K562 (cell line): ENCODE measurements around the gene FAM114A1. TPM values are rescaled to one million over a fixed set of nuclear protein-coding genes. Genes with fewer than 3 reads are reported as not detected.

Experiments used
- ATAC-seq: fragments of 200-7000 bp; cut with Tn5 transposase; 3 replicates; pipeline ENCODE4 v1.9.1; 2020; ENCODE audit warnings: moderate library complexity
- BruUV-seq: library from RNA; stranded (reverse); fragments of 400-500 nt; replicated peaks from 2 replicates; lab custom pipeline; 2021; lab: Mats Ljungman, UMichigan
- CTCF ChIA-PET: fragments of 300-600 bp; formaldehyde crosslinking; extraction: SDS; loops from one replicate; lab custom pipeline; 2021; ENCODE audit warnings: low intra/inter-chr PET ratio; lab: Yijun Ruan, JAX
- POLR2A ChIA-PET: fragments of 300-600, 350-650 bp; sonication (Branson Sonifier 250); formaldehyde crosslinking; extraction: SDS; loops from one replicate; lab custom pipeline; 2021; ENCODE audit warnings: antibody characterized with exemption, inconsistent platforms; lab: Yijun Ruan, JAX
- DNase-seq, 4 experiments: peaks; one replicate each; pipeline versions ENCODE4 v3.0.0 to v3.0.0-alpha.2; 2011 to 2018; ENCODE audit warnings: low spot score in 3 of 4, mixed read lengths in 3 of 4; ENCODE audit errors: extremely low read depth in 1 of 4
- FAIRE-seq: peaks from 2 replicates; lab custom pipeline; 2011; peaks lifted over from hg19 to GRCh38; lab: Jason Lieb, UNC
- H2AFZ ChIP-seq: 2 replicates; pipeline ENCODE4 v1.6.0; 2011; ENCODE audit warnings: low read depth, low read length, control low read depth, inconsistent platforms
- H3K27ac ChIP-seq: fragments of 200-600 bp; 3 replicates; pipeline ENCODE4 v1.8.0; 2011; ENCODE audit warnings: low read depth, mild to moderate bottlenecking, control low read depth, inconsistent platforms, low read length, moderate library complexity, mixed read lengths; ENCODE audit errors: extremely low read depth
- H3K27me3 ChIP-seq, 2 experiments: fragments of 300-600 bp in 1 of 2; 2 replicates in 1 of 2; 3 replicates in 1 of 2; pipeline versions ENCODE4 v1.6.0 to v1.8.0; 2011; ENCODE audit warnings: inconsistent platforms in 2 of 2, low read length in 2 of 2, mild to moderate bottlenecking in 1 of 2, mixed read lengths in 1 of 2, moderate library complexity in 1 of 2; ENCODE audit not compliant: control insufficient read depth in 2 of 2, insufficient read depth in 2 of 2
- H3K36me3 ChIP-seq: fragments of 300-600 bp; 3 replicates; pipeline ENCODE4 v1.8.0; 2011; ENCODE audit warnings: mild to moderate bottlenecking, low read length, inconsistent platforms; ENCODE audit not compliant: control insufficient read depth, insufficient read depth
- H3K4me1 ChIP-seq, 2 experiments: fragments of 200-600 bp in 1 of 2; replicated peaks in 1 of 2; 2 replicates in 1 of 2; 3 replicates in 1 of 2; pipeline versions ENCODE4 v1.5.1 to v1.8.0; 2011; ENCODE audit warnings: inconsistent platforms in 2 of 2, low read length in 2 of 2, mild to moderate bottlenecking in 1 of 2, mixed read lengths in 1 of 2, moderate library complexity in 1 of 2; ENCODE audit not compliant: control insufficient read depth in 2 of 2, insufficient read depth in 2 of 2
- H3K4me2 ChIP-seq: 2 replicates; pipeline ENCODE4 v1.6.1; 2011; ENCODE audit warnings: low read length, control low read depth, inconsistent platforms, mixed read lengths; ENCODE audit not compliant: insufficient read depth
- H3K4me3 ChIP-seq: fragments of 200-600 bp; sonication (generic), shearing (Covaris generic); 2 replicates; pipeline ENCODE4 v1.5.1; 2016; ENCODE audit warnings: control low read depth, inconsistent platforms
- H3K79me2 ChIP-seq: fragments of 200-600 bp; 3 replicates; pipeline ENCODE4 v1.8.0; 2011; ENCODE audit warnings: low read length, inconsistent platforms; ENCODE audit not compliant: control insufficient read depth, insufficient read depth
- H3K9ac ChIP-seq, 2 experiments: 2 replicates each; pipeline versions ENCODE4 v1.6.0 to v1.6.1; 2011; ENCODE audit warnings: low read depth in 2 of 2, low read length in 2 of 2, control low read depth in 1 of 2, inconsistent platforms in 1 of 2, mild to moderate bottlenecking in 1 of 2, mixed read lengths in 1 of 2; ENCODE audit not compliant: insufficient read depth in 1 of 2
- H3K9me1 ChIP-seq: one replicate; pipeline ENCODE4 v1.6.0; 2011; ENCODE audit warnings: inconsistent platforms, mild to moderate bottlenecking, low read length, moderate library complexity; ENCODE audit not compliant: control insufficient read depth, insufficient read depth
- H3K9me3 ChIP-seq: replicated peaks from 2 replicates; pipeline ENCODE4 v1.5.1; 2011; ENCODE audit warnings: low read depth, low read length, inconsistent platforms; ENCODE audit not compliant: control insufficient read depth, insufficient read depth
- H4K20me1 ChIP-seq: replicated peaks from 2 replicates; pipeline ENCODE4 v1.6.1; 2011; ENCODE audit warnings: low read length, inconsistent platforms, mixed read lengths; ENCODE audit not compliant: control insufficient read depth, insufficient read depth
- CBX5 ChIP-seq: IDR thresholded peaks from 2 replicates; pipeline ENCODE4 v1.6.1; 2014; ENCODE audit warnings: low read depth, borderline replicate concordance
- E2F6 ChIP-seq, 2 experiments: IDR thresholded peaks; 2 replicates each; pipeline ENCODE4 v1.6.1; 2011; ENCODE audit warnings: borderline replicate concordance in 1 of 2, control low read depth in 1 of 2, low read depth in 1 of 2, low read length in 1 of 2, mild to moderate bottlenecking in 1 of 2, mixed read lengths in 1 of 2, moderate library complexity in 1 of 2; ENCODE audit not compliant: insufficient read depth in 1 of 2, insufficient read length in 1 of 2, poor library complexity in 1 of 2, severe bottlenecking in 1 of 2; ENCODE audit errors: extremely low read depth in 1 of 2
- ETV1 ChIP-seq: fragments of 450-650 bp; conservative IDR thresholded peaks from 2 replicates; pipeline ENCODE4 v1.6.1; 2016; ENCODE audit warnings: missing genetic modification characterization, control low read depth, low read depth, missing compliant biosample characterization
- HCFC1 ChIP-seq: IDR thresholded peaks from 2 replicates; pipeline ENCODE4 v1.6.1; 2012; ENCODE audit warnings: low read depth, low read length, improper control_type of control experiment
- HES1 ChIP-seq: fragments of 450-650 bp; IDR thresholded peaks from 2 replicates; pipeline ENCODE4 v1.6.1; 2016; ENCODE audit warnings: low read depth, mild to moderate bottlenecking, moderate library complexity
- JUNB ChIP-seq: fragments of 450-650 bp; formaldehyde crosslinking; conservative IDR thresholded peaks from 2 replicates; pipeline ENCODE4 v1.4.0; 2020; ENCODE audit warnings: mild to moderate bottlenecking
- KLF10 ChIP-seq: fragments of 250-450 bp; sonication (Bioruptor Pico); IDR thresholded peaks from 2 replicates; pipeline ENCODE4 v1.6.1; 2021; ENCODE audit warnings: matching md5 sums
- KLF13 ChIP-seq: fragments of 450-650 bp; IDR thresholded peaks from 2 replicates; pipeline ENCODE4 v1.6.1; 2016; ENCODE audit warnings: missing genetic modification characterization, low read depth, mild to moderate bottlenecking, missing compliant biosample characterization, moderate library complexity, borderline replicate concordance
- KLF6 ChIP-seq: fragments of 250-450 bp; sonication (Bioruptor Pico); IDR thresholded peaks from 2 replicates; pipeline ENCODE4 v1.4.0; 2020; ENCODE audit warnings: mild to moderate bottlenecking, moderate library complexity, borderline replicate concordance
- MAFG ChIP-seq: fragments of 450-650 bp; conservative IDR thresholded peaks from 2 replicates; pipeline ENCODE4 v1.6.1; 2016; ENCODE audit warnings: missing genetic modification characterization, missing compliant biosample characterization
- MEIS2 ChIP-seq: fragments of 450-650 bp; IDR thresholded peaks from 2 replicates; pipeline ENCODE4 v1.6.1; 2014; ENCODE audit warnings: mild to moderate bottlenecking; ENCODE audit not compliant: partially characterized antibody
- MTF1 ChIP-seq: fragments of 250-450 bp; sonication (Bioruptor Pico); IDR thresholded peaks from 2 replicates; pipeline ENCODE4 v1.9.0; 2021; ENCODE audit warnings: moderate library complexity, mild to moderate bottlenecking, inconsistent platforms, borderline replicate concordance
- NELFE ChIP-seq: IDR thresholded peaks from 2 replicates; pipeline ENCODE4 v1.6.1; 2011; ENCODE audit warnings: mild to moderate bottlenecking; ENCODE audit not compliant: insufficient read depth, insufficient read length
- SAFB2 ChIP-seq: fragments of 200-400 bp; formaldehyde crosslinking; IDR thresholded peaks from 2 replicates; pipeline ENCODE4 v1.6.1; 2018; ENCODE audit warnings: borderline replicate concordance, low read length, low read depth, moderate library complexity; ENCODE audit not compliant: severe bottlenecking
- SIN3A ChIP-seq, 2 experiments: fragments of 150-350 bp in 1 of 2; IDR thresholded peaks; 2 replicates each; pipeline ENCODE4 v1.6.1; 2011 to 2016; ENCODE audit warnings: borderline replicate concordance in 2 of 2, low read depth in 2 of 2, low read length in 2 of 2, mild to moderate bottlenecking in 2 of 2, moderate library complexity in 2 of 2; ENCODE audit not compliant: control insufficient read depth in 1 of 2
- SNIP1 ChIP-seq: fragments of 450-650 bp; IDR thresholded peaks from 2 replicates; pipeline ENCODE4 v1.7.1; 2017; ENCODE audit warnings: low read depth, mild to moderate bottlenecking
- TEAD2 ChIP-seq: fragments of 450-650 bp; IDR thresholded peaks from 2 replicates; pipeline ENCODE4 v1.6.1; 2016; ENCODE audit warnings: missing genetic modification characterization, control low read depth, missing compliant biosample characterization
- ZNF253 ChIP-seq: fragments of 250-450 bp; sonication (Bioruptor Pico); conservative IDR thresholded peaks from 2 replicates; pipeline ENCODE4 v1.6.1; 2021; ENCODE audit warnings: mild to moderate bottlenecking
- WGBS: fragments of 100-300 bp; shearing (Covaris generic); methylation state at CpG from one replicate; pipeline ENCODE4 v1.1.6; 2016; ENCODE audit warnings: low coverage, mixed read lengths; ENCODE audit not compliant: insufficient coverage; ENCODE audit errors: missing lambda C conversion rate; 5-methylcytosine and 5-hydroxymethylcytosine counted together
- in situ Hi-C: fragments of 300-500 bp; cut with MboI; formaldehyde crosslinking; loops from 4 replicates; pipeline ENCODE4 v1.15.0; 2018; ENCODE audit warnings: inconsistent platforms, mixed read lengths
- intact Hi-C: fragments of 100-400 bp; cut with micrococcal nuclease; formaldehyde crosslinking; loops from 2 replicates; pipeline ENCODE4 v1.14.2; 2022
- polyA plus RNA-seq, 8 experiments: library from polyadenylated mRNA; depleted of rRNA in 4 of 8; stranded (reverse) in 5 of 8; unstranded in 3 of 8; fragments of >200 nt; fragmentation: Nextera tagmentation in 2 of 8; fragmentation: Illumina TruSeq in 1 of 8; extraction: Ambion mirVana in 2 of 8; extraction: Trizol in 1 of 8; gene quantifications; 2 replicates each; pipeline versions ENCODE4 v1.2.1 to v1.2.3, GENCODE V29; 2011 to 2014; ENCODE audit warnings: inconsistent platforms in 1 of 8, missing spikeins in 1 of 8
- total RNA-seq, 7 experiments: library from RNA; depleted of rRNA in 6 of 7; stranded (reverse); fragments of >200 nt in 6 of 7; fragmentation: Illumina TruSeq in 2 of 7; extraction: Trizol in 2 of 7; gene quantifications; 2 replicates each; pipeline versions ENCODE4 v1.2.1 to v1.2.3, GENCODE V29; 2011 to 2021; ENCODE audit warnings: low replicate concordance in 1 of 7
- TF ChIP-seq, protein P1 (sequence below): fragments of 450-650 bp; conservative IDR thresholded peaks from 2 replicates; pipeline ENCODE4 v1.6.1; 2016; ENCODE audit warnings: missing genetic modification characterization, low read depth, mild to moderate bottlenecking, control low read depth, missing compliant biosample characterization
- TF ChIP-seq, protein P2 (sequence below): sonication (generic); IDR thresholded peaks from 2 replicates; pipeline ENCODE4 v1.6.1; 2016

The FAM114A1 gene
- total and polyA plus RNA-seq, 9 of the 15 experiments (the other 6 are each of a cell fraction or from before 2014, with no cell fraction given): 1.8 to 12.0 (median 4.3) TPM

- Histone ChIP-seq H3K27ac (no peak overlapping the region), H3K4me3 (no peak overlapping the region), H3K9ac (no peak overlapping the region)
- WGBS: 38% methylated on average over 4 of the region's 4 CpGs
- TF ChIP-seq E2F6 (IDR thresholded peaks at IDR 0.05; ENCODE audit: borderline replicate concordance in 1 of 2, extremely low read depth in 1 of 2, insufficient read depth in 1 of 2, insufficient read length in 1 of 2, low read depth in 1 of 2, low read length in 1 of 2, poor library complexity in 1 of 2, severe bottlenecking in 1 of 2) (no peak), TEAD2 (no peak), SIN3A (IDR thresholded peaks at IDR 0.05; ENCODE audit: borderline replicate concordance in 2 of 2, control insufficient read depth in 1 of 2, low read depth in 2 of 2, low read length in 2 of 2) (no peak), ETV1 (no peak), MTF1 (CRISPR knock-in tag) (no peak), HCFC1 (no peak), KLF10 (no peak), MEIS2 (no peak), HES1 (no peak), ZNF253 (CRISPR knock-in tag) (no peak), SNIP1 (no peak), CBX5 (no peak), MAFG (tag) (no peak), KLF6 (CRISPR knock-in tag) (no peak), JUNB (no peak), KLF13 (tag) (no peak), SAFB2 (no peak), NELFE (no peak)
- TF ChIP-seq, protein P1, sequence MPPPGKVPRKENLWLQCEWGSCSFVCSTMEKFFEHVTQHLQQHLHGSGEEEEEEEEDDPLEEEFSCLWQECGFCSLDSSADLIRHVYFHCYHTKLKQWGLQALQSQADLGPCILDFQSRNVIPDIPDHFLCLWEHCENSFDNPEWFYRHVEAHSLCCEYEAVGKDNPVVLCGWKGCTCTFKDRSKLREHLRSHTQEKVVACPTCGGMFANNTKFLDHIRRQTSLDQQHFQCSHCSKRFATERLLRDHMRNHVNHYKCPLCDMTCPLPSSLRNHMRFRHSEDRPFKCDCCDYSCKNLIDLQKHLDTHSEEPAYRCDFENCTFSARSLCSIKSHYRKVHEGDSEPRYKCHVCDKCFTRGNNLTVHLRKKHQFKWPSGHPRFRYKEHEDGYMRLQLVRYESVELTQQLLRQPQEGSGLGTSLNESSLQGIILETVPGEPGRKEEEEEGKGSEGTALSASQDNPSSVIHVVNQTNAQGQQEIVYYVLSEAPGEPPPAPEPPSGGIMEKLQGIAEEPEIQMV: no peak
- TF ChIP-seq, protein P2, sequence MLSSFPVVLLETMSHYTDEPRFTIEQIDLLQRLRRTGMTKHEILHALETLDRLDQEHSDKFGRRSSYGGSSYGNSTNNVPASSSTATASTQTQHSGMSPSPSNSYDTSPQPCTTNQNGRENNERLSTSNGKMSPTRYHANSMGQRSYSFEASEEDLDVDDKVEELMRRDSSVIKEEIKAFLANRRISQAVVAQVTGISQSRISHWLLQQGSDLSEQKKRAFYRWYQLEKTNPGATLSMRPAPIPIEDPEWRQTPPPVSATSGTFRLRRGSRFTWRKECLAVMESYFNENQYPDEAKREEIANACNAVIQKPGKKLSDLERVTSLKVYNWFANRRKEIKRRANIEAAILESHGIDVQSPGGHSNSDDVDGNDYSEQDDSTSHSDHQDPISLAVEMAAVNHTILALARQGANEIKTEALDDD: no peak
- TF ChIP-seq, all 486 proteins: peak for 0
- Histone ChIP-seq H3K79me2 (no peaks in the 10 kb centered on the region), H4K20me1 (no peaks in the 10 kb centered on the region), H2AFZ (no peak overlapping the region), H3K9me1 (no peaks in the 10 kb centered on the region), H3K27me3 (no peaks in the 10 kb centered on the region), H3K36me3 (no peaks in the 10 kb centered on the region), H3K4me1 (no peaks in the 10 kb centered on the region; a peak in 1 of 5 replicates), H3K9me3 (no peaks in the 10 kb centered on the region), H3K4me2 (no peak overlapping the region)
- intact Hi-C loops: no loop called here
- ChIA-PET CTCF (no interaction called here), POLR2A (no interaction called here)
- no peak for FAIRE-seq
- BruUV-seq: no TSS peak
- in situ Hi-C loops: no loop called here
- no peak for DNase-seq
- no peak for ATAC-seq
Observed at GRCh38 chr4:38979081-38979480, 111.5 kb downstream of the FAM114A1 start.
